ENCODE results near the gene GMPS.
"Not testable (repeated sequence)": the region's sequence is repeated elsewhere in the genome, so short reads cannot be mapped to it uniquely, and the experiment has no call there.

Gene GMPS

GRCh38 chr3:155871746-155872158, 1.3 kb downstream of the GMPS start:
- DNase-seq = peak in 1 of 51 donors; percentile 37

GRCh38 chr3:155872904-155873646, 2.6 kb downstream of the GMPS start:
- DNase-seq = no peak

- DNase-seq = no peak
These were observed 5.6 kb downstream of the GMPS start for GRCh38 chr3:155876037-155876436.

GRCh38 chr3:155876503-155876902, 6.1 kb downstream of the GMPS start:
- no peak for DNase-seq

GRCh38 chr3:155880286-155880685, 9.8 kb downstream of the GMPS start:
- no peak for DNase-seq

GRCh38 chr3:155884292-155884691, 13.8 kb downstream of the GMPS start:
- no peak for DNase-seq

- DNase-seq = no peak
These were observed 14.8 kb downstream of the GMPS start for GRCh38 chr3:155885292-155885691.

- not testable (repeated sequence) for DNase-seq
These were observed 15.9 kb downstream of the GMPS start for GRCh38 chr3:155886348-155886747.

- no peak for DNase-seq
These were observed 16.5 kb downstream of the GMPS start for GRCh38 chr3:155886915-155887314.

GRCh38 chr3:155889212-155889611, 18.8 kb downstream of the GMPS start:
- no peak for DNase-seq

- no peak for DNase-seq
These were observed 19.5 kb downstream of the GMPS start for GRCh38 chr3:155889952-155890351.

- DNase-seq = no peak
These were observed 20.3 kb downstream of the GMPS start for GRCh38 chr3:155890671-155891190.

GRCh38 chr3:155891321-155891720, 20.9 kb downstream of the GMPS start:
- no peak for DNase-seq

GRCh38 chr3:155895379-155895900, 25.0 kb downstream of the GMPS start:
- no peak for DNase-seq

- no peak for DNase-seq
These were observed 36.5 kb downstream of the GMPS start for GRCh38 chr3:155906900-155907299.

GRCh38 chr3:155908086-155908485, 37.6 kb downstream of the GMPS start:
- no peak for DNase-seq

- DNase-seq = no peak
These were observed 38.2 kb downstream of the GMPS start for GRCh38 chr3:155908605-155909004.

- DNase-seq = no peak
These were observed 41.6 kb downstream of the GMPS start for GRCh38 chr3:155912090-155912489.

GRCh38 chr3:155912579-155913190, 42.2 kb downstream of the GMPS start:
- no peak for DNase-seq

- no peak for DNase-seq
These were observed 47.3 kb downstream of the GMPS start for GRCh38 chr3:155917781-155918180.

- DNase-seq = no peak
These were observed 49.3 kb downstream of the GMPS start for GRCh38 chr3:155919728-155920127.

- no peak for DNase-seq
These were observed 51.0 kb downstream of the GMPS start for GRCh38 chr3:155921486-155921885.

- no peak for DNase-seq
These were observed 63.8 kb downstream of the GMPS start for GRCh38 chr3:155934230-155934629.

All from hypothalamus (tissue), 51 donors.